Measurements from ENCODE around the gene GPR160. TPM values are rescaled to one million over a fixed set of nuclear protein-coding genes. Genes with fewer than 3 reads are reported as not detected.

GPR160 gene
- total RNA-seq, 4 donors from 2014 or later = 0.62 to 2.1 (median 1.2) TPM

GRCh38 chr3:170063691-170064090 is 25.9 kb downstream of the GPR160 start:
- in situ Hi-C loops (cut with MboI; ENCODE audit: low sequenced_read_pairs in 4 of 4) (no loop called here), intact Hi-C loops (cut with DNase I; ENCODE audit: low total_unique reads) (no loop called here)
- H3K27me3 ChIP-seq = no peaks in the 10 kb centered on the region
- H3K4me3 ChIP-seq = no peak overlapping the region
- H3K27ac ChIP-seq = no peak overlapping the region
- H3K36me3 ChIP-seq = no peaks in the 10 kb centered on the region
- TF ChIP-seq CTCF (IDR thresholded peaks at IDR 0.05 in 4 of 5, conservative IDR thresholded peaks at IDR 0.05 in 1 of 5) = no peak
- TF ChIP-seq POLR2A (IDR thresholded peaks at IDR 0.05) = no peak
- ATAC-seq (no peak), DNase-seq (no peak)
- H3K9me3 ChIP-seq = no peaks in the 10 kb centered on the region
- H3K4me1 ChIP-seq = no peaks in the 10 kb centered on the region

GRCh38 chr3:170064108-170064507 is 26.3 kb downstream of the GPR160 start:
- no peak for ATAC-seq
- in situ Hi-C loops (cut with MboI; ENCODE audit: low sequenced_read_pairs in 4 of 4) (no loop called here), intact Hi-C loops (cut with DNase I; ENCODE audit: low total_unique reads) (no loop called here)
- Histone ChIP-seq H3K9me3 (no peaks in the 10 kb centered on the region), H3K27ac (no peak overlapping the region), H3K27me3 (no peaks in the 10 kb centered on the region), H3K4me1 (no peaks in the 10 kb centered on the region), H3K36me3 (no peaks in the 10 kb centered on the region), H3K4me3 (no peak overlapping the region)
- DNase-seq = no peak
- no peak for TF ChIP-seq CTCF (IDR thresholded peaks at IDR 0.05 in 4 of 5, conservative IDR thresholded peaks at IDR 0.05 in 1 of 5)
- no peak for TF ChIP-seq POLR2A (IDR thresholded peaks at IDR 0.05)

GRCh38 chr3:170075441-170076091 is 37.8 kb downstream of the GPR160 start:
- Histone ChIP-seq H3K4me3 (no peak overlapping the region), H3K4me1 (no peaks in the 10 kb centered on the region), H3K27me3 (no peaks in the 10 kb centered on the region), H3K9me3 (no peaks in the 10 kb centered on the region), H3K27ac (no peak overlapping the region), H3K36me3 (no peaks in the 10 kb centered on the region)
- DNase-seq = no peak
- intact Hi-C loops (cut with DNase I; ENCODE audit: low total_unique reads) (no loop called here), in situ Hi-C loops (cut with MboI; ENCODE audit: low sequenced_read_pairs in 4 of 4) (no loop called here)
- TF ChIP-seq CTCF (IDR thresholded peaks at IDR 0.05 in 4 of 5, conservative IDR thresholded peaks at IDR 0.05 in 1 of 5) = no peak
- no peak for TF ChIP-seq POLR2A (IDR thresholded peaks at IDR 0.05)
- no peak for ATAC-seq

- DNase-seq = no peak
- TF ChIP-seq POLR2A (IDR thresholded peaks at IDR 0.05) = no peak
- TF ChIP-seq CTCF (IDR thresholded peaks at IDR 0.05 in 4 of 5, conservative IDR thresholded peaks at IDR 0.05 in 1 of 5) = no peak
- intact Hi-C loops (cut with DNase I; ENCODE audit: low total_unique reads) = no loop called here
- Histone ChIP-seq H3K9me3 (no peaks in the 10 kb centered on the region), H3K4me1 (no peaks in the 10 kb centered on the region), H3K36me3 (no peaks in the 10 kb centered on the region), H3K4me3 (no peak overlapping the region), H3K27me3 (no peaks in the 10 kb centered on the region), H3K27ac (no peak overlapping the region)
- no peak for ATAC-seq
- in situ Hi-C loops (cut with MboI; ENCODE audit: low sequenced_read_pairs in 4 of 4) = no loop called here
Observed at GRCh38 chr3:170076715-170077238, 39.0 kb downstream of the GPR160 start.

- in situ Hi-C loops (cut with MboI; ENCODE audit: low sequenced_read_pairs in 4 of 4) (no loop called here), intact Hi-C loops (cut with DNase I; ENCODE audit: low total_unique reads) (no loop called here)
- Histone ChIP-seq H3K4me3 (no peak overlapping the region), H3K4me1 (no peaks in the 10 kb centered on the region), H3K36me3 (no peaks in the 10 kb centered on the region), H3K27me3 (no peaks in the 10 kb centered on the region), H3K27ac (no peak overlapping the region), H3K9me3 (no peaks in the 10 kb centered on the region)
- ATAC-seq = no peak
- TF ChIP-seq CTCF (IDR thresholded peaks at IDR 0.05 in 4 of 5, conservative IDR thresholded peaks at IDR 0.05 in 1 of 5) = no peak
- TF ChIP-seq POLR2A (IDR thresholded peaks at IDR 0.05) = no peak
- DNase-seq = no peak
Observed at GRCh38 chr3:170077361-170077760, 39.6 kb downstream of the GPR160 start.
